Muscle of back (tissue), 11 donors: Measurements from ENCODE around the gene UNC5B. TPM values are rescaled to one million over a fixed set of nuclear protein-coding genes. Genes with fewer than 3 reads are reported as not detected.
A peak's percentile ranks its signal among the peaks of the same experiment; 100 is the strongest.
"Not testable (repeated sequence)": the region's sequence is repeated elsewhere in the genome, so short reads cannot be mapped to it uniquely, and the experiment has no call there.

Experiments used
- DNase-seq, 3 donors: peaks; one replicate each; pipeline versions ENCODE4 v3.0.0 to v3.0.0-alpha.2; 2013
- polyA plus RNA-seq, 10 donors: library from polyadenylated mRNA; unstranded; fragments of 120-200 nt; gene quantifications; one replicate each; pipeline ENCODE4 v1.2.1, GENCODE V29; 2013; ENCODE audit not compliant: insufficient read length in 10 of 10

UNC5B gene
- polyA plus RNA-seq, 10 donors, result 8.1 to 17.1 (median 10.4) TPM

- no peak for DNase-seq
Measured at GRCh38 chr10:71266918-71267442, 54.6 kb downstream of the UNC5B start.

- no peak for DNase-seq
Measured at GRCh38 chr10:71267508-71268240, 55.3 kb downstream of the UNC5B start.

GRCh38 chr10:71268247-71268691, 55.9 kb downstream of the UNC5B start:
- peak in 1 of 3 donors; percentile 63 for DNase-seq

GRCh38 chr10:71268758-71269157, 56.4 kb downstream of the UNC5B start:
- peak in 1 of 3 donors; percentile 49 for DNase-seq

GRCh38 chr10:71269301-71270288, 57.2 kb downstream of the UNC5B start:
- peak in 1 of 3 donors; percentile 42 for DNase-seq

- peak in 1 of 3 donors; percentile 70 for DNase-seq
Measured at GRCh38 chr10:71270301-71271220, 58.2 kb downstream of the UNC5B start.

- DNase-seq, result no peak
Measured at GRCh38 chr10:71271662-71272055, 59.3 kb downstream of the UNC5B start.

- no peak for DNase-seq
Measured at GRCh38 chr10:71272056-71272771, 59.8 kb downstream of the UNC5B start.

- DNase-seq, result not testable (repeated sequence)
Measured at GRCh38 chr10:71272974-71273373, 60.6 kb downstream of the UNC5B start.

GRCh38 chr10:71273506-71273905, 61.1 kb downstream of the UNC5B start:
- no peak for DNase-seq

GRCh38 chr10:71274901-71275796, 62.8 kb downstream of the UNC5B start:
- DNase-seq, result no peak

GRCh38 chr10:71276873-71277272, 64.5 kb downstream of the UNC5B start:
- DNase-seq, result no peak

- no peak for DNase-seq
Measured at GRCh38 chr10:71277914-71278665, 65.7 kb downstream of the UNC5B start.

- DNase-seq, result no peak
Measured at GRCh38 chr10:71278691-71279588, 66.6 kb downstream of the UNC5B start.

GRCh38 chr10:71279590-71280170, 67.3 kb downstream of the UNC5B start:
- DNase-seq, result no peak

GRCh38 chr10:71280216-71280615, 67.8 kb downstream of the UNC5B start:
- no peak for DNase-seq

- DNase-seq, result no peak
Measured at GRCh38 chr10:71280825-71281224, 68.5 kb downstream of the UNC5B start.
